Activated CD8-positive, alpha-beta T cell treated with anti-CD3 and anti-CD28 coated beads, Interleukin-2, amount 10 ng/mL, durations not matched to agents 7 days and 5 days (primary cell): ENCODE results near the gene SCARB1. TPM values are rescaled to one million over a fixed set of nuclear protein-coding genes. Genes with fewer than 3 reads are reported as not detected.

Source experiments
- ATAC-seq: fragments of 150-1000 bp; cut with Tn5 transposase; one replicate; pipeline ENCODE4 v1.10.0; 2021; ENCODE audit warnings: moderate library complexity
- CTCF ChIA-PET: fragments of 350-600 bp; sonication (Branson Sonifier 250); formaldehyde crosslinking; loops from one replicate; lab custom pipeline; 2021; ENCODE audit warnings: antibody characterized with exemption; lab: Charles Lee
- POLR2A ChIA-PET: fragments of 350-600 bp; sonication (Branson Sonifier 250); formaldehyde crosslinking; loops from one replicate; lab custom pipeline; 2021; ENCODE audit warnings: antibody characterized with exemption; lab: Charles Lee
- DNase-seq: peaks from one replicate; pipeline ENCODE4 v3.0.0-alpha.2; 2020
- H3K27ac Mint-ChIP-seq: one replicate; pipeline ENCODE4 v1.8.0; 2021; ENCODE audit warnings: mild to moderate bottlenecking, mixed read lengths
- H3K27me3 Mint-ChIP-seq: one replicate; pipeline ENCODE4 v1.8.0; 2021; ENCODE audit warnings: low read depth, mixed read lengths
- H3K36me3 Mint-ChIP-seq: one replicate; pipeline ENCODE4 v1.8.0; 2021; ENCODE audit warnings: low read depth, mixed read lengths
- H3K4me1 Mint-ChIP-seq: one replicate; pipeline ENCODE4 v1.8.0; 2021; ENCODE audit warnings: low read depth, mixed read lengths
- H3K4me3 Mint-ChIP-seq: one replicate; pipeline ENCODE4 v1.8.0; 2021; ENCODE audit warnings: mild to moderate bottlenecking, mixed read lengths
- H3K9me3 Mint-ChIP-seq: one replicate; pipeline ENCODE4 v1.8.0; 2022; ENCODE audit warnings: mixed read lengths; ENCODE audit not compliant: insufficient read depth
- total RNA-seq, 2 experiments: library from RNA; stranded (reverse); gene quantifications; one replicate each; pipeline ENCODE4 v1.2.3, GENCODE V29; 2021

SCARB1 gene
- total RNA-seq, 2 experiments from 2014 or later, result 12.5 to 14.6 TPM

DNA sequence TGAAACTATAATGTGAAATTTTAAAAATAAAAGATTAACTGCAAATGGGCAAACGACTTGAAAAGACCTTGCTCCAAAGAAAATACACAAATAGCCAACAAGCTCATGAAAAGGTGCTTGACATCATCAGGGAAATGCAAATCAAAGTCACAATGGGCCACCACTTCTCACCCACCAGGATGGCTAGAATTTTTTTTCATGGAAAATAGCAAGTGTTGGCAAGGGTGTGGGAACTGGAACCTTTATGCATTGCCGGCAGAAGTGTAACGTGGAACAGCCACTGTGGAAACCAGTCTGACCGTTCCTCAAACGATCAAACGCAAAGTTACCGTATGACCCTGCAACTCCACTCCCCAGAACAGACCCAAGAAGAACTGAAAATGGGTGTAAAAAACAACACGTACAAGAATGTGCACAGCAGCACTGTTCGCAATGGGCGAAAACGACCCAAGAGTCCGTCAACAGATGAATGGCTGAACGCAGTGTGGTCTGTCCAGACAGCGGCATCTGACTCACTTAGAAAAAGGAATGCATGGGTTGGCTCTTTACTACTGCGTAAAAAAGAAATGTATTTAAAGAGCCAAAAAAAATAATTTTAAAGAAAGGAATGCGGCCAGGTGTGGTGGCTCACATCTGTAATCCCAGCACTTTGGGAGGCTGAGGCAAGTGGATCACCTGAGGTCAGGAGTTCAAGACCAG is 40.2 kb downstream of the SCARB1 start:
- ChIA-PET POLR2A (no interaction called here), CTCF (no interaction called here)
- DNase-seq (no peak), ATAC-seq (no peak)
- no peaks in the 10 kb centered on the region for H3K27me3 Mint-ChIP-seq
- no peaks in the 10 kb centered on the region for H3K9me3 Mint-ChIP-seq
- H3K36me3 Mint-ChIP-seq, result no peaks in the 10 kb centered on the region
- H3K4me1 Mint-ChIP-seq, result no peaks in the 10 kb centered on the region
- H3K4me3 Mint-ChIP-seq, result no peak overlapping the region
- no peak overlapping the region for H3K27ac Mint-ChIP-seq

DNA sequence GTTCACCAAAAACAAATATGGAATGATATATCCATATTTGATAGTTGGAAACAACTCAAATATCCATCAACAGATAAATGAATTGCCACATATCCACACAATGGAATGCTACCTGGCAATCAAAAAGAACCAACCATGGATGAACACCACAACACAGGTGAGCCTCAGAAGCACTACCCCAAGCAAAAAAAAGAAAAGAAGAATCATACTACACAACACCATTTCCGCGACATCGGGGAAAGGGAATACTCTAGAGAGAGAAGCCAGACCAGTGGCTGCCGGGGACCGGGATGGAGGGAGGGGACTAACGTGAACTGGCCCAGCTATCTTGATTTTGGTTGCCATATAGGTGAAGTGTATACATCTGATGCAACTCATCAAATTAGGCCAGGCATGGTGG is 41.4 kb downstream of the SCARB1 start:
- no peak for DNase-seq
- Mint-ChIP-seq H3K4me1 (no peaks in the 10 kb centered on the region), H3K27me3 (no peaks in the 10 kb centered on the region), H3K4me3 (no peak overlapping the region), H3K9me3 (no peaks in the 10 kb centered on the region), H3K27ac (no peak overlapping the region), H3K36me3 (no peaks in the 10 kb centered on the region)
- CTCF ChIA-PET, result no interaction called here
- POLR2A ChIA-PET, result no interaction called here
- ATAC-seq, result no peak

DNA sequence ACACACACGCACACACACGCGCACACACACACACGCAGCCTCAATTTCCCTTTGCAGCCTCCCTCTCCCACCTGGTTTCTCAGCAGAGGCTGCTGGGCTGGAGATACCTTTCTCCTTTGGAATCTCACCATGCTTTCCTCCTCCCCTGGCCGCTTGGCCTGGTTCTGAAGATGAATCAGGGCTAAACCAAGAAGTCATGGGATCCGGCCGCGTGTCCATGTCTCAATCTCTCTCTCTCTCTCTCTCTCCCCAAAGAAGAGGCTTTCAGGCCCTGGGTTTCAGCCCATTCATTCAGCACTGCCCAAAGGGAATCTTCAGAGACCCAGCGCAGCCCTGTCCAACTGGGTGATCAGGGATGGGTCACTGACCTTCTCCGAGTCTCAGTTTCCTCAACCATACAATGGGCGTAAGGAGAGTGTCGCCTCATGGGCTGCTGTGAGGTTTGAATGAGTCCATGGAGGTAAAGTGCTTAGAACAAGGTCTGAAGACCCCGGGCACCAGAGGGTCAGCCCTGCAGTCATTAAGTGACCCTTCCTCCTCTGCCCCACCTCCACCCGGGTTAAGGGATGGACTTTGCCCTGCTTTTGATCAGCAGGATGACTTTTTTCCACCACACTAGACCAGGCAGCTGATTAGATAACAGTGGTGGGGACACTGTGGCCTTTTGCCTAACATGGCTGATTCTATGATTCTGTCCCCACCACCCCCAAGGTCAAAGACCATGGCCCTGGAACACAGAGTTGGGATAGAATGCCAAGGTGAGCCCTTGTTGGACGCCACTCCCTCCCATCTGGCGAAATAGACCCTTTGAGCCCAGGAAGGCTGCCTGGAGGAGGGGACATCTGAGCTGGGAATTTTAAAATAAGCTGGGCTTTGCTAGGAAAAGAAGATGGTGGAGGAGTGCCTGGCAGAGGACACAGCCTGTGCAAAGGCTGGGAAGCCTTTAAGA is 42.1 kb downstream of the SCARB1 start:
- Mint-ChIP-seq H3K4me1 (no peaks in the 10 kb centered on the region), H3K4me3 (no peak overlapping the region), H3K9me3 (no peaks in the 10 kb centered on the region), H3K27ac (no peak overlapping the region), H3K27me3 (no peaks in the 10 kb centered on the region), H3K36me3 (no peaks in the 10 kb centered on the region)
- ChIA-PET POLR2A (no interaction called here), CTCF (no interaction called here)
- DNase-seq (no peak), ATAC-seq (no peak)

GRCh38 chr12:124820199-124820598 is 43.5 kb downstream of the SCARB1 start:
- Mint-ChIP-seq H3K36me3 (peaks cover 3% of the 10 kb centered on the region), H3K27me3 (no peaks in the 10 kb centered on the region), H3K4me3 (no peak overlapping the region), H3K27ac (no peak overlapping the region), H3K4me1 (no peaks in the 10 kb centered on the region), H3K9me3 (no peaks in the 10 kb centered on the region)
- no peak for ATAC-seq
- DNase-seq, result no peak
- CTCF ChIA-PET, result interaction anchor here (0.9 kb wide), 1 partner anchor 86 kb away, joined by 3 read pairs; no protein-coding TSS in a partner anchor
- POLR2A ChIA-PET, result no interaction called here

DNA sequence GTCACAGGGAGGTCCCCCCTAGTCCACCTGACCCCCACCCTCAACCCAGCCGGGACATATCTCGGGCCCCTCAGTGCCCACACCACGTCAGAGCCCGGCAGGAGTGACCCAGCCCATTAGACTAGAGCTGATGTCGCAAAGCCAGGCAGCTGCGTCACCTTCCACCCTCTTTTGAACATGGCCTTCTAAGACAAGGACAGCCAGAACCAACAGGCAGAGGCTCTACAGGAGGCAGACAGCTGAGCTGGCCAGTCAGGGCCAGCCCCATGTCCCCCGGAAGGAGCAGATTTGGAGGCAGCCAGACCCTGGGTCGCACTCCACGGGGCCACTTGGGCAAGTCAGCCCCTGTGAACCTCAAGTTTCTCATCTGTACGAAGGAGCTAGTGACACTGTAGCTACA is 44.1 kb downstream of the SCARB1 start:
- POLR2A ChIA-PET, result no interaction called here
- CTCF ChIA-PET, result interaction anchor here (0.9 kb wide), 1 partner anchor 87 kb away, joined by 3 read pairs; no protein-coding TSS in a partner anchor
- H3K36me3 Mint-ChIP-seq, result peaks cover 4% of the 10 kb centered on the region
- no peaks in the 10 kb centered on the region for H3K4me1 Mint-ChIP-seq
- H3K27me3 Mint-ChIP-seq, result no peaks in the 10 kb centered on the region
- no peak overlapping the region for H3K27ac Mint-ChIP-seq
- DNase-seq (no peak), ATAC-seq (no peak)
- H3K9me3 Mint-ChIP-seq, result no peaks in the 10 kb centered on the region
- no peak overlapping the region for H3K4me3 Mint-ChIP-seq

DNA sequence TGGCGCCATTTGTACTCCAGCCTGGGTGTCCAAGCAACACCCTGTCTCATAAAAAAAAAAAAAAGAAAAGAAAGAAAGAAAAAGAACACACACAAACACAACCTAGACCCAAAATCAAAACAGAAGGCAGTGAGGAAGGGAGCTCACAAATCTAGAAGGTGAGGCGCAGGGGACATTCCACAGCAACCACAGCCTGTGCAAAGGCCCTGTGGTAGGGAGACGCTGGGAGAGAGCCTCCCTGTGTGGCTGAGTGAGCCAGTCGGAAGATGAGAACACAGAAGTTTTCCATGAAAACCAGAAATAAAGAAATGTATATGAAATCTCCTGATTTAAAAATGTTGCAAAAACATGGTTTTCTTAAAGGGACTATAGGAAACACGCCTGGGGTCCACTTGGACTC is 44.6 kb downstream of the SCARB1 start:
- peaks cover 6% of the 10 kb centered on the region for H3K36me3 Mint-ChIP-seq
- no peak overlapping the region for H3K27ac Mint-ChIP-seq
- ChIA-PET POLR2A (no interaction called here), CTCF (no interaction called here)
- ATAC-seq (no peak), DNase-seq (no peak)
- H3K4me1 Mint-ChIP-seq, result no peaks in the 10 kb centered on the region
- H3K27me3 Mint-ChIP-seq, result no peaks in the 10 kb centered on the region
- H3K4me3 Mint-ChIP-seq, result no peak overlapping the region
- H3K9me3 Mint-ChIP-seq, result no peaks in the 10 kb centered on the region

DNA sequence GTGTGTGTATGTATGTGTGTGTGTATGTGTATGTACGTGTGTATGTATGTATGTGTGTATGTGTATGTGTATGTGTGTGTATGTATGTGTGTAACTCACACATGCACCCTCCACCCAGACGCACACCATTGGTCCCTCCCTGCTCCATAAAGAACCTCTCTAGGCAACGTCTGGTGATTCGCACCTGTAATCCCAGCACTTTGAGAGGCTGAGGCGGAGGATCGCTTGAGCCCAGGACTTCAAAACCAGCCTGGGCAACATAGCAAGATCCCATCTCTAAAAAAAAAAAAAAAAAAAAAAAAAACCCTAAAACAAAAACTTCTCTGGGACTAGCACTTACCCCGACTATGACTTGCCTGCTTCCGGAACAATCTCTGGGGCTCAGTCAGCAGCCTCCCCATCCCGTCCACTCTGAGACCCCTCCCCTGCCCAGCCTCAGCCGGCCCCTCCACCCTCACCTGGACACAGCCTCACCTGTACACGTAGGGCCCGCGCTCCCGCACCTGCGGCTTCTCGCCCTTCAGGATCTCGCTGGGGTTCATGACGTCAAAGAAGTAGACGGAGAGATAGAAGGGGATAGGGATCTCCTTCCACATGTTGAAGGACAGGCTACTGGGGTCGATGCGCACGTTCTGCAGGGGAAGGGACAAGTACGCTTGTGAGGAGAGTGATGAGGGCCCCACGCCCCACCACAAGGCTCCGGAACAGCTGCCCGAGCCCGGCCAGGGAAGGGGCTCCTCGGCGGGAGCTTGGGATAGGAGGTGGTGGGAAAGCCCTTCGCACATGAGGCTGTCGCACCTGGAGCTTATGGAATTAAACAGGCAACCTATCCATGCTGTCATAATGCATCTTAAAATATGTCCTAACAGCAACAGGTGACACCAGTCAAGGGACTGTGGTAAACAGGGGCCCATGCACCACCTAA is 46.3 kb downstream of the SCARB1 start:
- Mint-ChIP-seq H3K36me3 (peaks cover 21% of the 10 kb centered on the region), H3K4me3 (no peak overlapping the region), H3K27ac (no peak overlapping the region), H3K9me3 (no peaks in the 10 kb centered on the region), H3K4me1 (no peaks in the 10 kb centered on the region), H3K27me3 (no peaks in the 10 kb centered on the region)
- POLR2A ChIA-PET, result no interaction called here
- CTCF ChIA-PET, result no interaction called here
- no peak for ATAC-seq
- DNase-seq, result no peak

DNA sequence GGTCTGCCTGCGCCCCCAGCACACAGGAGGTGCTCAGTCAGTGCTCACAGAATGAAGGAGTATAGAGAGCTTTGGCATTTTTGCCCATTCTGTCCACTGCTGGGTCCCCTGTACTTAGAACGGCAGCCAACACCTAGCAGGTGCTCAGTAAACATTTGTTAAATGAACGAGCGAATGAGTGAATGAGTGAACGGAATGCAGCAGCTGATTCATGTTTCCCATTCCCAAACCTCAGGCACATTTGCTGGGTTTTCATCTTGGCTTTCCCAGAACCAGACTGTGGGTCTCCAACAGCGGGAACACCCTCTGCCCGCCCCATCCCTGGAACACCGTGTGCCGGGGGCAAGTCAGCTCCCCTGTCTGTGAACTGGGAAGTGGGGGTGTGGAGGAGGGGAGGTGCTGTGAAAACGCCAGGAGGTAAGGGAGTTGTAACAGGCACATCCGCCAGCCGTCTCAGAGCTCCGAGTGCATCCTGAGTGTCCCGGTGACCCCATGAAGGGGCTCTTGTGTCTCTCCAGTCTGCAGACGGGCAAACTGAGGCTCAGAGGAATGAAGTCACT is 47.3 kb downstream of the SCARB1 start:
- H3K27ac Mint-ChIP-seq, result no peak overlapping the region
- H3K36me3 Mint-ChIP-seq, result peaks cover 23% of the 10 kb centered on the region
- H3K9me3 Mint-ChIP-seq, result no peaks in the 10 kb centered on the region
- ChIA-PET POLR2A (no interaction called here), CTCF (no interaction called here)
- no peak for ATAC-seq
- H3K4me3 Mint-ChIP-seq, result no peak overlapping the region
- no peaks in the 10 kb centered on the region for H3K27me3 Mint-ChIP-seq
- no peaks in the 10 kb centered on the region for H3K4me1 Mint-ChIP-seq
- DNase-seq, result no peak

DNA sequence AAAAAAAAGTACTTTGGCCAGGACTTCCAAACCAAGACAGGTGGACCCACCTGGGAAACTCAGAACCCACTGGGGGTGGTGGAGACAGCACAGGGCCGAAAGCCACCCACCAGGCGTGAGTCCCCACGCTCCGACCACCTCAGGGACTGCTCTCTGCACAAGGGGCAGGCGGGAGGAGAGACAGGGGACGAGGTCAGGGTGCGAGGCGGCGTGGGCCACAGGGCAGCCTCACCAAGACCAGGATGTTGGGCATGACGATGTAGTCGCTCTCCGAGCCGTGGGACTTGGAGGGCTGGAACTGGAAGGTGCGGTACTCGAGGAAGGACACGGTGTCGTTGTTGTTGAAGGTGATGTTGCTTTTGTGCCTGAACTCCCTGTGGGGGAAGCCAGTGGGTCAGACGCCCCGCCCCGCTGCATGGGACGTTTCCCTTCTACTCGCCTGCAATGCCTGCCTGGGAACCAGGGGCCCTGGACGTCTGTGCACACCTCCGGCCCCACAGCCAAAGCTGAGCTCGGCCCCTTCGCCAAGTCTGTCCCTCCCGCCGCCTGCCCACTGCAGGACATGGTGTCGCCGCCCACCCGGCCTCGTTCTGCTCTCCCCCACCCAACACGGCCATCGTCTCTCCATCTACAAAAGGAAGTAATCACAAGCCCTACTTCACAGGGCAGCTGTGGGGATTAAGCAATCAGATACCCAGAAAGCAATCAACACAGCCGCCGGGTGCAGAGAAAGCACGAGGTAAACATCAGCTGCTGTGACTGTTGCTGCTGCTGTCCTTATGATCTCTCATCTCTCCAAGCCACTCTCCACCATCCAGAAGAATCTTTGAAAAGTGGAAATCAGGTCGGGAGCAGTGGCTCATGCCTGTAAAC is 48.7 kb downstream of the SCARB1 start:
- H3K9me3 Mint-ChIP-seq, result no peaks in the 10 kb centered on the region
- POLR2A ChIA-PET, result no interaction called here
- peaks cover 23% of the 10 kb centered on the region for H3K36me3 Mint-ChIP-seq
- H3K27me3 Mint-ChIP-seq, result no peaks in the 10 kb centered on the region
- ATAC-seq, result no peak
- H3K4me1 Mint-ChIP-seq, result no peaks in the 10 kb centered on the region
- CTCF ChIA-PET, result no interaction called here
- no peak for DNase-seq
- no peak overlapping the region for H3K4me3 Mint-ChIP-seq
- H3K27ac Mint-ChIP-seq, result no peak overlapping the region

GRCh38 chr12:124813782-124814181 is 49.9 kb downstream of the SCARB1 start:
- ChIA-PET POLR2A (no interaction called here), CTCF (no interaction called here)
- Mint-ChIP-seq H3K27ac (no peak overlapping the region), H3K4me3 (no peak overlapping the region), H3K9me3 (no peaks in the 10 kb centered on the region), H3K4me1 (no peaks in the 10 kb centered on the region), H3K27me3 (no peaks in the 10 kb centered on the region), H3K36me3 (peaks cover 23% of the 10 kb centered on the region)
- DNase-seq, result no peak
- ATAC-seq, result no peak

- Mint-ChIP-seq H3K9me3 (no peaks in the 10 kb centered on the region), H3K4me3 (no peak overlapping the region), H3K4me1 (no peaks in the 10 kb centered on the region), H3K27ac (no peak overlapping the region), H3K27me3 (no peaks in the 10 kb centered on the region), H3K36me3 (peaks cover 23% of the 10 kb centered on the region)
- ChIA-PET CTCF (no interaction called here), POLR2A (no interaction called here)
- no peak for ATAC-seq
- no peak for DNase-seq
These were observed 50.7 kb downstream of the SCARB1 start for GRCh38 chr12:124812979-124813378.
